Mesendoderm (in vitro differentiated cells): ENCODE results near the gene GRM5.

Experiments used
- DNase-seq: peaks from one replicate; pipeline ENCODE4 v3.0.0; 2013
- H2AK5ac ChIP-seq: 2 replicates; pipeline ENCODE4 v1.6.1; 2013; ENCODE audit warnings: low read length, inconsistent platforms
- H2BK120ac ChIP-seq: 2 replicates; pipeline ENCODE4 v1.6.1; 2013; ENCODE audit warnings: low read depth, mild to moderate bottlenecking, low read length, moderate library complexity, mixed read lengths
- H2BK15ac ChIP-seq: replicated peaks from 2 replicates; pipeline ENCODE4 v1.6.1; 2013; ENCODE audit warnings: low read depth, mild to moderate bottlenecking, moderate library complexity
- H2BK5ac ChIP-seq: 2 replicates; pipeline ENCODE4 v1.6.1; 2013; ENCODE audit warnings: low read length, inconsistent platforms
- H3K18ac ChIP-seq: 2 replicates; pipeline ENCODE4 v1.6.1; 2013; ENCODE audit warnings: mild to moderate bottlenecking, low read length, mixed read lengths
- H3K23ac ChIP-seq: one replicate; pipeline ENCODE4 v1.6.1; 2013; ENCODE audit warnings: low read length
- H3K27ac ChIP-seq: 2 replicates; pipeline ENCODE4 v1.5.1; 2013; ENCODE audit warnings: low read depth, mild to moderate bottlenecking, inconsistent platforms, low read length, moderate library complexity
- H3K27me3 ChIP-seq: 2 replicates; pipeline ENCODE4 v1.6.1; 2013; ENCODE audit warnings: low read length, control low read depth, mild to moderate bottlenecking, inconsistent platforms; ENCODE audit not compliant: insufficient read depth, poor library complexity
- H3K36me3 ChIP-seq: 2 replicates; pipeline ENCODE4 v1.6.1; 2013; ENCODE audit warnings: low read length, inconsistent platforms; ENCODE audit not compliant: control insufficient read depth, insufficient read depth
- H3K4ac ChIP-seq: one replicate; pipeline ENCODE4 v1.6.1; 2013; ENCODE audit warnings: low read depth, mild to moderate bottlenecking, low read length, moderate library complexity
- H3K4me1 ChIP-seq: 2 replicates; pipeline ENCODE4 v1.6.1; 2013; ENCODE audit warnings: low read depth, low read length, inconsistent platforms; ENCODE audit not compliant: control insufficient read depth
- H3K4me2 ChIP-seq: 2 replicates; pipeline ENCODE4 v1.6.1; 2013; ENCODE audit warnings: low read length
- H3K4me3 ChIP-seq: 2 replicates; pipeline ENCODE4 v1.5.1; 2013; ENCODE audit warnings: mild to moderate bottlenecking, low read length
- H3K56ac ChIP-seq: one replicate; pipeline ENCODE4 v1.6.1; 2013; ENCODE audit warnings: low read length
- H3K79me1 ChIP-seq: 2 replicates; pipeline ENCODE4 v1.6.1; 2013; ENCODE audit warnings: low read length, inconsistent platforms
- H3K79me2 ChIP-seq: 2 replicates; pipeline ENCODE4 v1.6.1; 2013; ENCODE audit warnings: mild to moderate bottlenecking, low read length; ENCODE audit not compliant: control insufficient read depth, insufficient read depth
- H3K9ac ChIP-seq: 2 replicates; pipeline ENCODE4 v1.6.1; 2013; ENCODE audit warnings: low read length, inconsistent platforms
- H4K5ac ChIP-seq: one replicate; pipeline ENCODE4 v1.6.1; 2013; ENCODE audit warnings: low read length
- H4K8ac ChIP-seq: one replicate; pipeline ENCODE4 v1.6.1; 2013; ENCODE audit warnings: low read depth, mild to moderate bottlenecking, control low read depth, low read length, moderate library complexity
- WGBS: extraction: QIAGEN DNeasy Blood & Tissue Kit; methylation state at CpG from one replicate; pipeline ENCODE4 v1.1.7; 2013; ENCODE audit warnings: low lambda C conversion rate, missing lambda C conversion rate; ENCODE audit not compliant: insufficient coverage; ENCODE audit errors: extremely low coverage; 5-methylcytosine and 5-hydroxymethylcytosine counted together

GRM5 gene

DNA sequence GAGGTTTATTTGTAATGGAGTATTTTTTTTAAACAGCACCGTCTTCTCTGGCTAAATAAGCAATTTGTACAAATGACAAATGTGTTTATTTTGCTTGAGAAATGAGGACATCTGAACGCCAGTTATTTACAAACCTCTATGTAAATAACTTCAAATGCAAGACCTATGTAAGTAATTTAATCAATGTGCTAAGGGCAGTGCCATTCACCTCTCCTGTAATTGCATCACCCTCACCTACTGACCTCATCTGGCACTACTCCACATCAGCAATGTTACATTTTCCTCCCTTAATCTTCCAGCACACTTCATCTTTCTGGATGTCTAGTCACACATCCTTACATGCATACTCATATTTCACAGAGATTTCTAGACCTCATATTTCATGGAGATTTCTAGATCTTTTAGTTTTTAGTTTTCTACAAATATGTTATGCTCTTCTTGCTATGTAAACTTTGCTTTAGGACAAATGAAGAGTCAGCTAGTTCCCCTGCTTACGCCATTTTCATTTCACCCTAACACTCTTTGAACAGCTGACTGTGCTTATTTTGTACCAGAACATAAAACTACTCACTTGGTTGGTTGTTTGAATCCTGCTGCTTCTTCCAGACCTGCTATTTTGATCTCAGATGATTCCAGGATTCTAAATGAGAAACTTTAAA lies 238.6 kb downstream of the GRM5 start:
- Histone ChIP-seq H2BK120ac (no peak overlapping the region), H3K27me3 (no peaks in the 10 kb centered on the region), H3K27ac (no peak overlapping the region), H3K79me1 (no peaks in the 10 kb centered on the region), H3K4ac (no peak overlapping the region), H3K9ac (no peak overlapping the region), H2AK5ac (no peak overlapping the region), H3K4me1 (no peaks in the 10 kb centered on the region), H3K18ac (no peak overlapping the region), H3K36me3 (no peaks in the 10 kb centered on the region), H3K23ac (no peak overlapping the region), H2BK15ac (no peak overlapping the region), H3K79me2 (no peaks in the 10 kb centered on the region), H3K56ac (no peak overlapping the region), H2BK5ac (no peak overlapping the region), H3K4me3 (no peak overlapping the region), H4K8ac (no peak overlapping the region), H3K4me2 (no peak overlapping the region), H4K5ac (no peak overlapping the region)
- no CpG with 5 or more reads among the region's 3 CpGs for WGBS
- peak; percentile 7 for DNase-seq

DNA sequence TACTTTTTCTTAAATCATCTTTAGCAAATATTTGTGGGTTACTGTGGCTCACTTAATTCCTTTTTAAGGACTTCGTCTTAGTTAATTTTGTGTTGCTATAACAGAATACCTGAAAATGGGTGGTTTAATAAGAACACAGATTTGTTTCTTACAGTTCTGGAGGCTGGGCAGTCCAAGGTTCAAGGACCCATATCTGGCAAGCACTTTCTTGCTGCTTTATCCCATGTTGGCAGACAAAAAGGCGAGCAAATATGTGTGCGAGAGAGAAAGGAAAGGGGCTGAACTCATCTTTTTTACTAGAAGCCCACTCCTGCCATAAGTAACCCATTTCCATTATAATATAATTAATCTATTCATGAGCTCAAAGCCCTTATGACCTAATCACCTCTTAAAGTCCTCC lies 246.2 kb downstream of the GRM5 start:
- no peaks in the 10 kb centered on the region for H3K4me1 ChIP-seq

DNA sequence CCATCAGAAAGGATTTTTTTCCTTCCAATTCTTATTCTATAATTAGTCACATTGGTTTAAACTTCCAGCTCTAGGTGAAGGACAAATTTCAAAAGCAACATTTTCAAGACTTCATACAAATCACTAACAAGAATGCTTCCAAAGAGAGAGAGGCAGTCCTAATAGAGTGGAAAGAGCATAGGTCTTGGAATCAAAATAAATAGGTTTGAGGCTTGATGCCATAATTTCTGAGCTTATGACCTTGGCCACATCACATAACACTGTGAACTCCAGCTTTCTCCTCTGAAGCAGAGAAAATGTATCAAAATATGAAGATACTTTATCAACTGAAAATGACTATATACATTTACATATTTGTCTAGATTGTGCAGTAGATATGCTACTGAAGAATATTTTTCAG lies 246.8 kb downstream of the GRM5 start:
- H3K56ac ChIP-seq = no peak overlapping the region
- H3K79me2 ChIP-seq = no peaks in the 10 kb centered on the region
- H4K5ac ChIP-seq = no peak overlapping the region
- no peak overlapping the region for H2AK5ac ChIP-seq
- DNase-seq = no peak
- no peak overlapping the region for H3K18ac ChIP-seq
- no peaks in the 10 kb centered on the region for H3K36me3 ChIP-seq
- no peak overlapping the region for H4K8ac ChIP-seq
- no peaks in the 10 kb centered on the region for H3K27me3 ChIP-seq
- no peak overlapping the region for H3K4ac ChIP-seq
- H3K4me1 ChIP-seq = no peaks in the 10 kb centered on the region
- no peak overlapping the region for H3K9ac ChIP-seq
- H3K79me1 ChIP-seq = no peaks in the 10 kb centered on the region
- H3K4me2 ChIP-seq = no peak overlapping the region
- no peak overlapping the region for H3K4me3 ChIP-seq
- H2BK15ac ChIP-seq = no peak overlapping the region
- no peak overlapping the region for H3K27ac ChIP-seq
- no peak overlapping the region for H2BK5ac ChIP-seq
- H2BK120ac ChIP-seq = no peak overlapping the region
- no peak overlapping the region for H3K23ac ChIP-seq

More for the DNA sequence above, 246.2 kb downstream of the GRM5 start:
- no peak overlapping the region for H3K27ac ChIP-seq
- no peaks in the 10 kb centered on the region for H3K79me2 ChIP-seq
- no peak overlapping the region for H3K56ac ChIP-seq
- no peak overlapping the region for H4K5ac ChIP-seq
- no CpG with 5 or more reads among the region's 3 CpGs for WGBS
- no peak overlapping the region for H4K8ac ChIP-seq
- no peak for DNase-seq
- no peaks in the 10 kb centered on the region for H3K27me3 ChIP-seq
- H3K79me1 ChIP-seq = no peaks in the 10 kb centered on the region
- no peak overlapping the region for H3K9ac ChIP-seq
- no peak overlapping the region for H3K18ac ChIP-seq
- H2AK5ac ChIP-seq = no peak overlapping the region
- H2BK15ac ChIP-seq = no peak overlapping the region
- no peak overlapping the region for H3K4ac ChIP-seq
- H2BK120ac ChIP-seq = no peak overlapping the region
- H3K36me3 ChIP-seq = no peaks in the 10 kb centered on the region
- H2BK5ac ChIP-seq = no peak overlapping the region
- no peak overlapping the region for H3K4me3 ChIP-seq
- H3K4me2 ChIP-seq = no peak overlapping the region
- H3K23ac ChIP-seq = no peak overlapping the region

DNA sequence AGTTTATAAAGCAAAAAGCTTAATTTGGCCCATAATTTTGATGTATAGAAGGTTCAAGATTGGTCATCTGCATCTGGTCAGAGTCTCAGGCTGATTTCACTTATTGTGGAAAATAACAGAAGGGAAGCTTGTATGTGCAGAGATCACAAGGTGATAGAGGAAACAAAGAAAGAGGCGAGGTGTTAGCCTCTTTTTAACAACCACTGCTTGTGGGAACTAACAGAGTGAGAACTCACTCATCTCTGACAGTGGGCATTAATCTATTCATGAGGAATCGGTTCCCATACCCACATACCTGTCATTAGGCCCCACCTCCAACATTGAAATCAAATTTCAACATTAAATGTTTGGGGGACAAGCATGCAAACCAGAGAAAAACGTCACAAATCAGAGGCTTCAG lies 250.3 kb downstream of the GRM5 start:
- no peak overlapping the region for H3K27ac ChIP-seq
- H2BK120ac ChIP-seq = no peak overlapping the region
- H2AK5ac ChIP-seq = no peak overlapping the region
- no peak overlapping the region for H3K4ac ChIP-seq
- no peak for DNase-seq
- no peaks in the 10 kb centered on the region for H3K79me1 ChIP-seq
- H3K56ac ChIP-seq = no peak overlapping the region
- no peaks in the 10 kb centered on the region for H3K4me1 ChIP-seq
- H4K5ac ChIP-seq = no peak overlapping the region
- H3K4me2 ChIP-seq = no peak overlapping the region
- no peak overlapping the region for H3K18ac ChIP-seq
- H3K9ac ChIP-seq = no peak overlapping the region
- no peak overlapping the region for H4K8ac ChIP-seq
- H3K4me3 ChIP-seq = no peak overlapping the region
- H2BK15ac ChIP-seq = no peak overlapping the region
- no CpG with 5 or more reads among the region's 3 CpGs for WGBS
- no peaks in the 10 kb centered on the region for H3K79me2 ChIP-seq
- no peak overlapping the region for H3K23ac ChIP-seq
- H2BK5ac ChIP-seq = no peak overlapping the region
- no peaks in the 10 kb centered on the region for H3K27me3 ChIP-seq
- no peaks in the 10 kb centered on the region for H3K36me3 ChIP-seq

DNA sequence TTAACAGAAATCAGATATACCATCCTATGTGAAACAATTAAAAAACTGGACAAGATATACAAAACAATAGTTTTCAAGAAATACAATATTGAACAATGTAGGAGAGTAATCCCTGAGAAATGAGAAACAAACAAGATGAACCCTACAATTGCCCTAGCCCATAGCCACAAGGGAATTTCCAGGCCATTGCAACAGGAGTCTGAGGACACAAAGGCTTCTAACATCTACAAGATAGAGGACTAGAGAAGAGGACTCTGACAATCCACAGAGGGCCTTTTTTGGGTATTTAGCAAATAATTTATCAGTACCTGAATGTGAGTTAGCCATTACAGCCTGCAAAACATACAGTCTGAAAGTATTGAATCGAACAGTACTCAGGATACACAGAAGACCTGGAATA lies 251.7 kb downstream of the GRM5 start:
- DNase-seq = no peak
- no peaks in the 10 kb centered on the region for H3K27me3 ChIP-seq
- H3K4me3 ChIP-seq = no peak overlapping the region
- no peak overlapping the region for H3K9ac ChIP-seq
- H3K4me2 ChIP-seq = no peak overlapping the region
- H3K79me2 ChIP-seq = no peaks in the 10 kb centered on the region
- no CpG with 5 or more reads among the region's 1 CpG for whole genome bisulfite sequencing
- no peak overlapping the region for H2BK120ac ChIP-seq
- no peak overlapping the region for H2BK15ac ChIP-seq
- no peak overlapping the region for H4K5ac ChIP-seq
- H3K56ac ChIP-seq = no peak overlapping the region
- H3K4me1 ChIP-seq = no peaks in the 10 kb centered on the region
- no peak overlapping the region for H3K4ac ChIP-seq
- no peak overlapping the region for H2BK5ac ChIP-seq
- no peaks in the 10 kb centered on the region for H3K79me1 ChIP-seq
- no peak overlapping the region for H4K8ac ChIP-seq
- H3K18ac ChIP-seq = no peak overlapping the region
- no peak overlapping the region for H2AK5ac ChIP-seq
- H3K27ac ChIP-seq = no peak overlapping the region
- no peaks in the 10 kb centered on the region for H3K36me3 ChIP-seq
- H3K23ac ChIP-seq = no peak overlapping the region

DNA sequence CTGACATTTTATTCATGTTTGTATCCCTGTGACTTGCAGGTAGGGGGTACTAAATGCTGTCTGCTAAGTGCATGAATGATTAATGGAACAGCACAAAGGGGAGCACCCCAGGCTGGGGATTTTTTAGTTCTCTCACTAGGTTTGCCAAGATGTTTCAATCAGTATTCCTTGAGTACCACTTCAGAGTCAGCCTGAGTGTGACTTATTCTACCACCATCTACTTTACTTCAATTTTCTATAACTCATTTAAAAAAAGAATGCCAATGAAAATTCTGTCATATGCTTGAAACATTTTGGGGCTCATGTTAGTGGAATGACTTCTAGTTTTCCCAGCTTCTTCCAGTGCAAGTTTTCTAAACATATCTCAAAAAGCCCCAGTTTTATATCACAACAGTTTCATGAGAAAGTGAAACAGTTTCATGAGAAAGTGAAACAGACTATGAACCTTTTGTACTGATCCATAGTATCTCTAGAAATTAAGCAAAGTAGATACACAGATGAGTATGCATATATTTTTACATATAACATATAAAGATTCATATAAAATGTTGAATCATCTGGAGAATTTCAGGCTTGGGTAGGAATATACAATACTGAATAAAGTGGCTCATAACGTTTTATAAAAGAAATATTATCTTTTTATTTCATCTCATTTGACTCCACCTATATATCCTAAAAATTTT lies 252.4 kb downstream of the GRM5 start:
- Histone ChIP-seq H2AK5ac (no peak overlapping the region), H4K8ac (no peak overlapping the region), H3K36me3 (no peaks in the 10 kb centered on the region), H3K4me2 (no peak overlapping the region), H2BK120ac (no peak overlapping the region), H3K79me1 (no peaks in the 10 kb centered on the region), H3K4ac (no peak overlapping the region), H3K79me2 (no peaks in the 10 kb centered on the region), H3K18ac (no peak overlapping the region), H4K5ac (no peak overlapping the region), H3K9ac (no peak overlapping the region), H3K23ac (no peak overlapping the region), H3K4me3 (no peak overlapping the region), H3K27ac (no peak overlapping the region), H3K27me3 (no peaks in the 10 kb centered on the region), H3K56ac (no peak overlapping the region), H2BK15ac (no peak overlapping the region), H2BK5ac (no peak overlapping the region), H3K4me1 (no peaks in the 10 kb centered on the region)
- WGBS = no CpG with 5 or more reads among the region's 1 CpG
- no peak for DNase-seq
